DMS114 treated with DMSO at 0.1 percent for 48 hours (cell line): ENCODE measurements around the gene SP5.
"Not testable (repeated sequence)": the region's sequence is repeated elsewhere in the genome, so short reads cannot be mapped to it uniquely, and the experiment has no call there.

Experiments used
- DNase-seq: peaks from one replicate; lab custom pipeline; 2025; ENCODE audit not compliant: unreplicated experiment; lab: John Stamatoyannopoulos, UW

The SP5 gene

DNA sequence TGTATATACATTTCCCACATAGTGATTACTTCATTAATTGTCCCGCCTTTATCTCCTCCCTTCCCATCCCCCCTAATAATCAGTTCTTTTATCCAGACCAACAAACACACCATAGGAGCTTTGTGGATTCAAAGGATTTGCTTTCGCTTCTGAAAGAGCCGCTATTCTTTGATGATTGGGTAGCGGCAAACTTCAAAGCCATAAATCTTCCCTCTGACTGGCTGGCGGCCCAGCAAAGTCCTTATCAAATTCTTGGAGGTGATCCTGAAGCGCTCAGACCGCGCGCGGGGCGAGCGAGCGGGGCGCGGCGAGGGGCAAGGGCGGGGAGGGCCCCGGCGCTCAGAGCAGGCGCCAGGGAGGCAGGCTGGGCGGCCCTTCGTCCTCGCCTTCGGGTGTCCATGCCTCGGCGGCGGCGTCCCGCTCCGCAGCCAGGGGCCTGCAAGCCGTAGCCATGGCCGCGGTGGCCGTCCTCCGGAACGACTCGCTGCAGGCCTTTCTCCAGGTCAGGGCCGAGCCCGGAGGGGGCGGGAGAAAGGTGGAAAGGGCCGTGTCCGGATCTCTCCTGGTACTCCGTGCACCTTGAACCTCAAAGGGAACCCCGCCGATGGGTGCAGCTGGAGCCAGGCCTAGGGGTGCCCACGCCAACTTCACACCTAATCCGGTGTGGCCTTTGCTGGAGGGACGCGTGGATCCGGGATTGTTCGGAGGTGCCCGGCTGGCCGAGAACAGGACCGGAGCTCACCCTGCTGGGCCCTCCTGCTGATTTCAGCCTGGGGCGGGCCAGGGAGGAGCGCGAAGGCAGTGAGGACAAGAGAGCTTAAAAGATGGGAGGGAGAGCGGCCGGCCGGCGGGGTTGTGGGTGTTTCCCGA is at the start of gene SP5:
Gene SP5 (plus strand): TSS at position 276 of the 870 bp plus-strand sequence. CDS start 176 bp downstream, at position 452.
- DNase-seq = peak; percentile 1

DNA sequence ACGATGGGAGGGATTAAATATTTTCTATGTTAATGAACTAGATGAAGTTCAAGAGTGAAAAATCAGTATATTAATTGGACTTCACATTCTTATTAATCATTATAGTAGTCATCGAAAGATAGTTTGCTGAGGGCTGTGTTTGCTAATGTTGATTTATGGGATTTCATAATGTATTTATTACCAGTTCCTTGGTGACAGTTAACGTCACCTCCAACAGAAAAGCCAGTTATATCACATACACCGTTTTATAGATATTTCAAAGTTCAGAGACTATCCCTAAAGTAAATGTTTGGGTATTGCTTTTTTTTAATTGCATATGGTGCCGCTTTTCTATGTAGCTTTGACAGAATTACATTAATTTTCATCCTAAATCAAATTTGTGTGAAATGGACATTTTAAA is 49.4 kb upstream of the SP5 start:
- DNase-seq = no peak

DNA sequence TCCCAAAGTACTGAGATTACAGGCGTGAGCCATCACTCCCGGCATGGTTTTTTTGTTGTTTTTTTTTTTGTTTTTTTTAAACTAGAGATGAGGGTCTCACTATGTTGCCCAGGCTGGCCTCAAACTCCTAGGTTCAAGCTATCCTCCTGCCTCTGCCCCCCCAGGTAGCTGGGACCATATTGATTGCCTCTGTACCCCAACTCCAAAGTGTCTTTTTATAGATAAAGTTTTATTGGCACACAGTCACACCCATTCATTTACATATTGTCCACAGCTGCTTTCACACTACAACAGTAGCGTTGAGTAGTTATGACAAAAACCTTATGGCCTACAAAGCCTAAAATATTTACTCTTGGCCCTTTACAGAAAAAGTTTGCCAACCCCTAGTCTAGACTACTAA is 45.2 kb upstream of the SP5 start:
- no peak for DNase-seq

DNA sequence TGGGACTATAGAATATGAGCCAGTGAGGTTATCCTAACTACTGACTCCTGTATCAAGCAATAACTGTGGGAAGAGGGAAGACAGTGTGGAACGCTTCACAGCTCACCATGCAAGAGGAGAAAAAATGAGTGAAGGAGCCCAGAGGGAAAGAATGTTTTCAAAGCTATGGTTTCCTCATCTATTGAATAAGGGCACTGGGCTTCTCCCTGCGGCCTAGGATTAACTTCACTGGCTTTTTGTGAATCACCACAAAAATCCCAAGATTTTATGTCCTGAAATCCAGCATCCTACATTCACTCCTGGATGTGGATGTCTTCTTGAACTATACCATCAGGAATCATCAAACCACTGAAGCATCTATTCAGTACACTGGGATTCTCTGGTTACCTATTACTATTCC is 44.5 kb upstream of the SP5 start:
- DNase-seq = no peak

DNA sequence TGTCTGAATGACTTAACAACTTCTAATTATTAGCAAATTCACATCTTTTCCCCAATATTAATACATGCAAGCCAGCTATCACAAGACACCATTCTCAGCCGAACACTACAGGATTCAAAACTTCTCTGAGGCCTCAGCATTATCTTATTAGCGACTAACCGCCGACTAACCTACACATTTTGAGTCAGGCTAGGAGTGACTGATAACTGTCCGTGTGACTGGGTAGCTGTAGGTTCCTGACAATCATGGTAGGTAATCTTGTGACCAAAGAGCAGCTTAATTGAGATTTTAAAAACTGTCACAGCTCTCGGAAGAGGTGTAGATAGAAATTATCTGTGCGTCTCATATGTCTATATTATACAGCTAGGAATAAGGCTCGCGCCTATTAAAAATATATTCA is 44.1 kb upstream of the SP5 start:
- no peak for DNase-seq

DNA sequence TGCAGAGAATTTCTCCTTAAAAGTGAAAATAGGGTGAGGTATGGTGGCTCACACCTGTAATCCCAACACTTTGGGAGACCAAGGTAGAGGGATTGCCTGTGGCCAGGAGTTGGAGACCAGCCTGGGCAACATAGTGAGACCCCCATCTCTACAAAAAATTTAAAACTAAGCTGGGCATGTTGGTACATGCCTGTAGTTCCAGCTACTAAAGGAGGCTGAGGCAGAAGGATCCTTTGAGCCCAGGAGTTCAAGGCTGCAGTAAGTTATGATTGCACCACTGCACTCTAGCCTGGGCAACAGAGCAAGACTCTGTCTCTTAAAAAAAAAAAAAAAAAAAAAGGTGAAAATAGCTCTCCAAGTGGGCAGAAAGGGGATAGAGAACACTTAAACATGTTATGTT is 40.9 kb upstream of the SP5 start:
- DNase-seq = not testable (repeated sequence)

DNA sequence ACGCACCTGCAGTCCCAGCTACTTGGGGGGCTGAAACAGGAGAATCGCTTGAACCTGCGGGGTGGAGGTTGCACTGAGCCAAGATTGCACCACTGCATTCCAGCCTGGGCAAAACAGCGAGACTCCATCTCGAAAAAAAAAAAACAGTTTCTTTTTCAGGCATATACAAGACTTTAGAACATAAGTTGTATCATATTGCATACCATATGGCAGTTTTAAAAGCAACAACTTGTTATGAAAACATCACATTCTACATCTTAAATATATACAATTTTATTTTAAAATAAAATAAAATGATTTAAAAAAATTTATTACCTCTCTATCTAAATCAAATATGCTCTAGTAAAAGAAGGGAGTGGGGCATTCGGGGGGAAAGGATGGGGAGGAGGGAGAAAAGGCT is 39.4 kb upstream of the SP5 start:
- DNase-seq = no peak

DNA sequence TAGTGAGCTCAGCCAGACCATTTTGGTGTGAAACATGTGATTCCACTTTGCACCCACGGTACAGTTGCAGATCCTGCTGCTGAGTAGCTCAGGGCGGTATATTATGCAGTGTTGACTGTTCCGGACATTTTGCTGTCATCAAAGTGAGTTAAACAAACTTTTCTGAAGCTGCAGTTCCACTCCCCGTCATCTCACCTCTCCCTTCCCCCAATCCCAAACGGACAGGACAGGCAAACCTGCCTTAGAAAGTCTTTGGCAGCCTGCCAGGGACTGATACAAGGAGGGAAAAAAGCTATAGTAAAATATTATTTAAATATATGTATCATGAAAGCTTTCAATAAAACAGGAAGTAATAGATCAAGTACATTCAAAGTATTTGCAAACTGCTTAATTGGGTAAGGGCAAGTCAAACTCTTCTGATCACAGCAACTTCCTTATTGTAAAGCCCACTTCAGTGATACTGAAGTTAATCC is 35.5 kb upstream of the SP5 start:
- DNase-seq = no peak

DNA sequence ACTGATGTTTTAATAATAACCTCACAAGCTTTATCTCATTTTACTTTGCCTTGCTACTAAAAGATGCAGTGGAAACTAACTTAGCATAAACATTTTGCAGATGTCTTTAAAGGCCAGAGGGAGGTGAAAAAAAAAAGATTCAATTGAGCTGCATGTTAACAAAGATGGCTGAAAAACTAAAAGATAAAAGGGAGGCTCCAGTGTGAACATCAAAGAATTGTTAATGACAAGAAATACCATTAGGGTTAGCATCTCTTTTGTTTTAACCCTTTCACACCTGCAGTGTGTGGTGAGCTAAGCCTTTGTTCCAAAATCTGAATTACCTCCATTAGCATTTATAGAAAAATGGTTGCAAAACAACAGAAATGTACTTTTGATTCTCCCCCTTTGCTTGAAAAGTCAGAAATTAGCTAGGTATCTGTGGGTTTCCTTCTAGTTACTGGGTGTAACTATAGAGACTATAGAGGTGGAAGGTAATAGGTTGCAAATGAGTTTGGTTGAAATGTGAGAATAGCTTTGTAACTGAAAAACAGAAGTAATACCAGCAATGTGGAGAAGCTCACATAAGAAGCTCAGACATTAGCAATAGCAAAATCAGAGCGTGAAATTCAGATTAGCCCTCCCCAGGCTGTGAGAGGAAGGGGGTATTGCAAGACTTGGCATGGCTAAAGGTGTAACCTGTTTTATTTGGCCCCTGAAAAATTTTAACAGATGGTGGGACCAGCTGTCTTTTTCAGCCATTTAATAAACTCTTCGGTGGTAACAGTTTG is 34.8 kb upstream of the SP5 start:
- DNase-seq = no peak

DNA sequence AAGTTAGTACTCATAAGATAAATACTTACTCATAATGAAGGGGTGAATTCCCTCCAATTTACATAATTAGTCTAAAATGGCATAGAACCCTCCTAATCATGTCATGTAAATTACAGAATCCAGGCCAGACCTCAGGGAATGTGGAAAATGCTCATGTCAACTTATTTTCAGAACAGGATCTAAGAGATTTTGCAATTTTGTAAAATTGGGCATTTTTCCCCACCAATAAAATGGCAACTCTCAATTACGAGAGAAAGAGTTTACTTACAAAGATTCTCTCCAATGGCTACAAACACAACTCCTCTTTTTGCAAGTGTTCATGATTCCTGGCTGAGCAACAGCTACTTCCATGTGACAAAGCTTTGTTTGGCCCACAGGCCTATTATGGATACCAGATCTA is 33.8 kb upstream of the SP5 start:
- no peak for DNase-seq

DNA sequence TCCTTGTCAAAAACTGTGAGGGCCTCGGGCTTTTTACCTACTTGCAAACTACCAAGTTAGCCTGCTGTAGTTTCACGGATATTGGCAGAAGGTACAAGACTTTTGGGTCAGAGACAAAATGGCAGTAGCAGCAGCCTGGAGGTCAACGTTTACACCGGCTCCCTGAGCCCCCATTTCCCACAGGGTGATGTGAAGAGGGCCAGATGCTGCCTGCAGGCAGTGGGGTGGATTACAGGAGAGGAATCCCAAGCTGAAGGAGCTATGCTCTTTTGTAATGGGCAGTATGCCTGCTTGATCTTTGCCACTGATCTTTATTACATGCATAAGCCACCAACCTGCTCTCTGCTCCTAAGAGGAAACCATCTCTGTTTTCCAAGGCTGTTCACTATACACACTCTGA is 29.5 kb upstream of the SP5 start:
- no peak for DNase-seq

DNA sequence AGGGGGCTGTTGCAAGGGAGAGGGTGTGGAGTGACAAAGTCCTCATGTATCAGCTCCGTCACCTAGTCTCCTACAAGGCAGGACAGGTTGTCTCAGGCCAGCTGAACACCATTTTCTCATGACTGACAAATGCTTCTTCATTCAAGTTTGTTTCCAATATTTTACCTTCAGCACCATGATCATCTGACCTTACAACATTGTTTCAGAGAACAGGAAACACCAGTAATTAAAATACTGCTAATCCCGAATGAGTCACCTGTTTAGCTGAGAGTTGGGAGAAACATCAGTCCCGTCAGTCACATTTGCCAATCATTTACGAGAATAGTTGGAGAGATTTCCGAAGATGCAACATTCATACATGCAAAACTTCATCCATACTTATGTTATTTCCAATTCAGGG is 25.7 kb upstream of the SP5 start:
- no peak for DNase-seq

DNA sequence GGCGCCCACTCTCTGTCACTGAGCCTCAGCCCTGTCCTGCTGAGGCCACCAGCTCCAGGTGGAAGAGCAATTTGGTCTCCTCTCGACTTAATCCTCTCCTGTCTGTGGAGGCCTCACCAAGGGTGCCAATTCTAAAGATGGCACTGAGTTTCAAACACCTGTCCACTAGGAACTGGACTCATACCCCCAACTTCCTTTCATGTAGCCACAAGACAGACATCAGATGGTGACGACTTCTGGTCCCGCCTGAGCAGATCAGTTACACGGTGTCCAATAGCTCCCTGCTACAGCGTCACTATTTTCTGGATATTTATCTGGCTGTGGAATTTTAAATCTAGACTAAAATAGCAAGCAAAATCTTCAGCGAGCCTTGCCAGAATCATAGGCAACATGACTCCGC is 24.5 kb upstream of the SP5 start:
- DNase-seq = no peak

DNA sequence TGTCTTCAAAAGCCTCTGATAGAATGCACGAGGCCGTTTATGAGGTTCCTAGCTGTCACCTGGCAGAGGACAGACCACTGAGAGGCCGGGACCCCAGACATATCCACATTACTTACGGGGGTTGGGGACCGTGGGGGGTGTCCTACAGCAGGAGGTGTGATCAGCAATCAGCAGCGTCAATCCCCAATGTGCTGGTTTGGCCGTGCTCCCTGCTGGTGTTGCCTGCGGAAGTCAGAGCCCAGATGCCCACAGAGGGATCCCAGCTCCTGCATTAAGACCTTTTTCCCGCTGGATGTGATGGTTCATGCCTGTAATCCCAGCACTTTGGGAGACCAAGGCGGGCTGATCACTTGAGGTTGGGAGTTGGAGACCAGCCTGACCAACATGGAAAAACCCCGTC is 20.8 kb upstream of the SP5 start:
- no peak for DNase-seq

DNA sequence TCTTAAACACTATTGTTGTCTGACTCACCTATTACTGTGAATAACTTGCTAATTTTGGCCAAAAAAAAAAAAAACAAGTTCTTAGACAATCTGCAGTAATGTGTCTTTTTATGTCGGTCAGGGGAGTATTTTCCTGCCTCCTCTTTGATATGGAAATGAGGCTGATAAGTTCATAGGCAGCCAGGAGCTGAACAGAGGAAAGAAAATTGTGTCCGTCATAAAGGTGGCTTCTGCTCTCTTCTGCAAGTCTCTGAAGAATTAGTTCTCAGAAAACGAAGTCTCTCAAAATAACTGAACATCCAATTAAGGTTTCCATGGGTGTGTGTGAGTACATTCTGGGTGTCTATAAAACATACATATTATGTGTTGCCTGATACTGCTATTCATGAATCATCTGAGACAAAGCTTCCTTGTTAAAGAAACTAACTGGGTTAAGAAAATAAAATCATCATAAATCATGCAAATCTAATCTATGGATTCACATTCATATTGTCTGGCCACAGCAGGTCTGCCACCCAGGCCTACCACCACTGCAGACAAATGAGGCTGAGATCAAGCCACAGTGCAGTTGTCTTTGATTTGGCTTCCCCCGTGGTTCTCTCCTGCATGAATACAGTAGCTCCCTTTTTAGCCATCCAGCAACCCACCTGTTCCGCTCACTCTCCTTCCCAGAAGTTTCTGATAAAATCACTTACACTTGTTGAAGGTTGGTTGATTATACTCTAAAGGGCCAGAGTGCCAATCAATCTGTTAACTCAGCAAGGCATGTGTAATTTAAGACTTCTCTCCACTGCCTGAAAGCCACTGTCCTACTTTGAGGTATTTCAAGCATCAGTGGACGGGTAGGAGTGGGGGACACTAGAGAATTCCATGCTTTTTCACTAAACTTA is 19.4 kb upstream of the SP5 start:
- no peak for DNase-seq

DNA sequence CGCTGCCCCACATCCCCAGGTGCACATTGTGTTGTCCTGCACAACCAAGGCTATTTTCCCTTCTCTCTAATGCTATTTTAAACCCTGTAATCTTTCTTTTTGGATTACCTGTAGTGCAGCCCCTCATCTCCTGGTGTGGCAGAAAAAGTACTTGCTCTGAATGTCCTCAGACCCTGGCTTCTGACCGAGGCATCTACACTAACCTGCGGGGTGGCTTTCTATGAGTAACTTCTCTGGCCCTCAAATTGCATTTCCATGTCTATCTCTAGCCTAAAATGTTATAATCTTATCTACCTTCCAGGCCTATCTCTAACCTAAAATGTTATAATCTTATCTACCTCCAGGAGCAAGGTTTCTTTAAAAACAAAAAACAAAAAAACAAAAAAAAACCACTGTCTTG is 18.2 kb upstream of the SP5 start:
- DNase-seq = no peak

DNA sequence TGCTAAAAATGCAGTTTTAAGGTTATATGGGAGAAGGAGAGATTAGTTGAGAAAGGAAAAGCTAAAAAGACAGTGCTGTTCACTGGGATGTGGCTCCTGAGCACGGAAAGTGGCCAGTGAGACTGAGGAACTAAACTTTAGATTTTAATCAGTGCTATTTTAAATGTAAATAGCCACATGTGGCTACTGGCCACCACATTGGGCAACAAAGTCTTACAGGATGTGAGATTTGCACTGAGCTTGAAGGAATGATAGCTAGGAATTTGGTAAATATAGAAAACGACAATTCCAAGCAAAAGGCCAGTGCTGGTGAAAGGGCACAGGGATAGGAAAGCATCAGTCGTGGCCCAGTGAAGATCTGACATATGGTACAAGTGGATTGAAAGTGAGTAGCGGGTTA is 14.1 kb upstream of the SP5 start:
- DNase-seq = no peak

DNA sequence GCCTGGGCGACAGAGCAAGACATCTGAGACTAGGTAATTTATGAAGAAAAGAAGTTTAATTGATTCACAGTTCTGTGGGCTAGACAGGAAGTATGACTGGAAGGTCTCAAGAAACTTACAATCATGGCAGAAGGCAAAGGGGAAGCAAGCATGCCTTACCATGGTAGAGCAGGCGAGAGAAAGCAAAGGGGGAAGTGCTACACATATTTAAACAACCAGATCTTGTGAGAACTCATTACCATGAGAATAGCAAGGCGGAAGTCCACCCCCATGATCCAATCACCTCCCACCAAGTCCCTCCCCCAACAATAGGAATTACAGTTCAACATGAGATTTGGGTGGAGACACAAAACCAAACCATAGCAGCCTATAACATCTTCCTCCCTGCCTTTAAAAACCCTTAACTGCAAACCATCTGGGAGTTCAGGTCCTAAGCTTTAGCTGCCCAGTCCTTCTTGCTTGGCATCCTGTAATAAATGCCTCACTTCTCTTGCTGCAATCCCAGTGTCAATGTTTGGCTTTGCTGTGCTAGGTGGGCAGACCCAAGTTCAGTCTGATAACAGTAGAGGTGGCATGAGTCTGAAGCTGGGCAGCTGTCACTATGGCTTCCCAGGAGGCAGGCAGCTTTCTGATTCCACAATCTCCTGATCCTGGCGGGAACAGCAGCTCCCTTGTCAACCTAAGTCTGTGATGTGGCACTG is 11.2 kb upstream of the SP5 start:
- no peak for DNase-seq

DNA sequence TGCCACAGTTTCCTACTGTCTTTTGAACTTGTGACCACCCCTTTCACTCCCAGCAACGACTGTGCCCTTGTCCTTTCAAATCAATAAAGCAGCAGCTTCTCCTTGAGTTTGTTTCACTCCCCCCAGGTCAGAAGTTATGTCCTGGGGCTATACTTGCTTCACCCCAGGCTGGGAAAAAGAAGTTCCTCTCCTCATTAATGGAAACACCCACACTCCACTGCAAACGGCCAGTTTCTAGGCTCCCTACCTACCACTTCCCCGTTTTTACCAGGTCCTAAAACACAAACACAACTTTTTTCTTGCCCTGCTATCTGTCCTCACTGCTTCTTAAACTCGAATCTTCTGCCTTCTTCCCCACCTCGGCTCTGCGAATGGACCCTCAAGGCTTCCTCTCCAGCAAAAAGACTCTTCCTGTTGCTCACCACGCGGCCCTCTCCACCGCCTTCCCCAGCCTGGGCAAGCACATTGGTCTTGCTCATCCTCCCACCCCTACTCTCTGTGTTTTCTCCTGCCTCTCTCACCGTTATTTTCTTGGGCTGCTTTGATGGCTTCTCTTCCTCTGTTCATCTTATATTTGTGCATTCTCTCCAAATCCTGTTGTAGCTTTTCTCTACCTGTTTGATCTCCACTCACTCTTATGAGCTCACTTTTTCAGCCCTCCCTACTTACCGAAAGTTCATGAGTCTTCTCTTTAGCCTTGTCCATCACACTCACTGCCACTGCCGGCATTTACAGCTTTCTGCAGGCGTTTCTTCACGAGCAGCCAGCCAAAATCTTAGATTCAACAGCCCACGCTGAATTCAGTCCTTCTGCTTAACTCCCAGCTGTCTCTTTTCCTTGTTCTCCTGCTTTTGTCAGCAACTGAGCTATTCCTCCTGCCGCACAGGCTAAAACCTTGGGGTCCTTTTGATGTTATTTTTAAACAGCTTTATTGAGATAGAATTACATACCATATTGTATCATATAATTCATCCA is 7.0 kb upstream of the SP5 start:
- no peak for DNase-seq

DNA sequence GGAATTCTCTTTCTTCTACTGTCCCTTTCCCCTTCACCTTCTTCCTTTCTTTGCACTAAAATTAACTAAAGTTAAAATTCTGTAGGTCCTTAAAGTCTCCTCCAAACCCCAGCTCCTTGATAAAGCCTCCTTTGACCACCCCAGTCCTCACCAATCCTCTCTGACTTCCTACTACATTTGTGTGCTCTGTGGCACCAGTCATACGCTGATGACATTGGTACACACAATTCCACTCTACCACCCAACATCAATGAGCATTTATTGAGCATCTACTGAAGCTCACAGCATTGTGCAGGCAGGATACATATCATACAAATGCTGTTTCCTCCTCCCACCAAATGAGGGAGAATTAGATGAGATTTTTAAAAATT is 4.5 kb upstream of the SP5 start:
- DNase-seq = no peak
